C1 segment of cervical spinal cord (tissue), 14 donors: ENCODE measurements around the gene NUP210L.
A peak's percentile ranks its signal among the peaks of the same experiment; 100 is the strongest.
"Not testable (repeated sequence)": the region's sequence is repeated elsewhere in the genome, so short reads cannot be mapped to it uniquely, and the experiment has no call there.

Source experiments
- DNase-seq, 14 donors: peaks; one replicate each; lab custom pipeline; 2025; lab: John Stamatoyannopoulos, UW

NUP210L gene

GRCh38 chr1:153991806-153992205 lies 163.1 kb downstream of the NUP210L start:
- no peak for DNase-seq

DNA sequence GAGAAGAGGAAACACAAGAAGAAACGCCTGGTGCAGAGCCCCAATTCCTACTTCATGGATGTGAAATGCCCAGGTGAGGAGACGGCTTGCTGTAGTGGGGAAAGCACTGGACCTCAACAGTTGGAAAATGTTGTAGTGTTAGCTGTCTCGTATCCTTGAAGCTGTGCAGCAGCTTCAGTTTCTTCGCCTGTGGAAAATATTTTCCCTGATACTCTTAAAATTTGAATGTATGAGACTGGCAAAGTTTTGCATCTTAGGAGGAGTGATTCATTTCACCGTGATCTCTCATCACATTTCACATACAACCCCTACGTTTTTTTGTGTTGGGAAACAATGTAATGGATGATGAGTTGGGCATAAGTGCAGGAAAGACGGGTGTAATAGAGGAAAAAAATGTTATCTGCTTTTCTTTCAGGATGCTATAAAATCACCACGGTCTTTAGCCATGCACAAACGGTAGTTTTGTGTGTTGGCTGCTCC lies 163.7 kb downstream of the NUP210L start:
- no peak for DNase-seq

GRCh38 chr1:153990468-153991150 lies 164.3 kb downstream of the NUP210L start, which contains the start of gene RPS27:
Gene RPS27, plus strand, starts transcription at chr1:153990762. Its CDS starts 35 bp downstream, at chr1:153990797.
- peak; percentile 39 to 96 (median 84) for DNase-seq

- no peak for DNase-seq
Measured at GRCh38 chr1:153987621-153988020, 167.3 kb downstream of the NUP210L start.

GRCh38 chr1:153985941-153986761 lies 168.7 kb downstream of the NUP210L start, which contains the start of gene RAB13:
Gene RAB13, minus strand, starts transcription at chr1:153986339. Its CDS starts 103 bp downstream, at chr1:153986236.
- DNase-seq: peak in 13 of 14 donors; percentile 13 to 87 (median 52)

DNA sequence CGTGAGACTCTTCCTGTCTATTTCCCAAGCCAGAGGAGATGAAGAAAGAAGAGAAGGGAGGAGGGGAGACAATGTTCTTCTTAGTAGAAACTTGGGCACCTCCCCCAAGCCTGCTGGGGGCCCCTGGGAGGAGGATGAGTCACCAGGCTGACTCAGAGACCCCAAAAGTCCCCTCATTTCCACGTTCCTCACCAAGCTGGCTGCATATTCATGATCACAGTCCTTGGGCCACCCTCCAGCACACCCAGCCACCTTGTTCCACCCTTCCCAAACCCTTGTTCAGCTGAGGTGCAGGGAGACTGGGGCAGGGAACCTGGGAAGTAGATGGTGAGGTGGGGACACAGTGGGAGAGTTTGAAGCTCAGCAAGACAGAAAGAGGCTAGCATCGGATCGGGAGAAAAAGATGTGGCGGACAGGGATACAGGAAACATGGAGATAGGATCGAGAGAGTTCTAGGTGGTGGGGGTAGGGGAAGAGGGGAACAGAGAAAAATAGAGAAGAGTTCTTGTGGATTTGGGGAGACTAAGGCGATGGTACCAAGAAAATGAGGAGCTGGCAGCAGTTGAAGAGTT lies 169.4 kb downstream of the NUP210L start:
- DNase-seq: peak in 3 of 14 donors; percentile 26 to 74 (median 31)

DNA sequence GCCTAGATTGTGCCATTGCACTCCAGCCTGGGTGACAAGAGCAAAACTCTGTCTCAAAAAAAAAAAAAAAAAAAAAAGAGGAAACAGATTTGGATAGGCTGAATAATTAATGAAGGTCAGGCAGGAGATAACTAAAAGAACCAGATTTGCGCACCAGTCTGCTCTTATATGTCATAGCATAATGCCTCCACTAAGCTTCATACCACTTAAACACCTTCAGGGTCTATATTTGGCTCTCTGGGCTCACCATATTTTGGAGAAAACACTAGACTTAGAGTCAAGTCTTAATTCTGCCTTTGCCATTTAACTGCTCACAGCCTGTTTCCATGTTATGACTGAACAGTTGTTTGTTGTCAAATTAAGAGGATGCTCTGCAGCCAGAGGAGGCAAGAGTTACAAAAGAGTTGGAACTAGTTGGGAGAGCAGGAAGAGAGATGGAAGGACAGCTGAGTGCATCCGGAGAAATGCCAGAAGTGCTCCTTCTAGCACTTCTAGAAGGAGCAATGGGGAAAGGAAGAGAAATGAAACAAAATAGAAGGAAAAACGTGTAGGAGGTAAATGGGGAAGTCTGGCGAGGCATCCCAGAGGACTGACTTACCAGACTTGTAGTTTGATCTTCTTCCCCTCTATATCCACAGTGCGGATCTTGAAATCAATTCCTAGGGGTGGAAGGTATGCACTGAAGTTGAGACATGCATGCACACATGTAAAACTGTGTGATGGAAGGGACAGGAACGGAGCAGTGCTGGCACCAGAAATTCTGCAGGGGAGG lies 170.6 kb downstream of the NUP210L start:
- DNase-seq: no peak

DNA sequence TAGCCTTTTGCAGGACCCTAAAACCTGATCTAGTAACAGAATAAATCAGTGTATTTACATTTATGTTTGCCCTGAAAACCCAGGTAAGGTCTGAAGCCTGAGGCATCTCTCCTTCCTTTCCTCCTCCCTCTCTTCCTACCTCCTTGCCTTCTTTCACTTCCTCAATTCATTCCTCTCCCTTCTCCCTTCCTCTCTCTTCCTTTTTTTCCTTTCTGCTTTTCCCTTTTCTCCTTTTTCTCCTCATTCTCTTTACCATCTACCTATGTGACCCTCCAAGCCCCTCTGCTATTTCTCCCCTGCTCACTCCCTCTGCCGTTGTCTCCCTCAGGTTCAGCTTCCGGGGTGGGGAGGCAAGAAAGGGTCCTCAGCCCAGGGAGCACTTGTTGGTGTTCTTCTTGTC lies 173.1 kb downstream of the NUP210L start:
- DNase-seq: not testable (repeated sequence)

DNA sequence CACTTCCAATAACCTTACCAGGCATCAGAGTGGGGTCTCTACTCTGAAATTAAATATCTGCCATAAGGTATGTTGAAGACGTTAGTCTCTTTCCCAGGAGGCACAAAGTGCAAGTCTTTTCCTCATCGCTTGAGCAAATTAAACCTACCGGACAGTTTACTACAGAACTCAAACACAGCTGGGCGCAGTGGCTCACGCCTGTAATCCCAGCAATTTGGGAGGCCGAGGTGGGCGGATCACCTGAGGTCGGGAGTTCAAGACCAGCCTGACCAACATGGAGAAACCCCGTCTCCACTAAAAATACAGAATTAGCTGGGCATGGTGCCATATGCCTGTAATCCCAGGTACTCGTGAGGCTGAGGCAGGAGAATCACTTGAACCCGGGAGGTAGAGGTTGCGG lies 175.8 kb downstream of the NUP210L start:
- not testable (repeated sequence) for DNase-seq

DNA sequence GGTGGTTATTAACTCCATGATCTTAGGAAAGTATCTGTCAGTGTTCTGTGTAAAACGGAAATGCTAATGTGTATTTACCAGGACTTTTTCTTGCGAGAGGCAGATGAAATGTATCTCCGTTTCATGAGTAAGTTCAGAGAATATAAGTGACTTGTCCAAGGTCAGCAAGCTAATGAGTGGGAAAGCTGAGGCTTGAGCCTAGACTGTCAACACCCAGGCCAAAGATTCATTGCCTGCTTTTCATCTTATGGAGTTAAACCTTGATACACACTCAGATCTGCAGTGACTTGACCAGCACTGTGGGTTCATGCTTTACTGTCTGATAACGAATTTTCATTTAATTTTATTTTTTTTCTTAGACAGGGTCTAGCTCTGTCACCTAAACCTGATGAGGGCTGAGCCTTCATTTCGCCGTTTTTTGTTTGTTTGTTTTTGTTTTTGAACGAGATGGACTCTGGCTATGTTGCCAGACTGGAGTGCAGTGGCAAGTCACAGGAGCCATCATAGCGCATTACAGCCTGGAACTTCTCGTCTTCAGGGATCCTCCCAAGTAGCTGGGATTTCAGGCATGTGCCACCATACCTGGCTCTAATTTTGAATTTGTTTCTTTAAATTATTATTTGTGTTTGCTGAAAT lies 176.5 kb downstream of the NUP210L start:
- no peak for DNase-seq

DNA sequence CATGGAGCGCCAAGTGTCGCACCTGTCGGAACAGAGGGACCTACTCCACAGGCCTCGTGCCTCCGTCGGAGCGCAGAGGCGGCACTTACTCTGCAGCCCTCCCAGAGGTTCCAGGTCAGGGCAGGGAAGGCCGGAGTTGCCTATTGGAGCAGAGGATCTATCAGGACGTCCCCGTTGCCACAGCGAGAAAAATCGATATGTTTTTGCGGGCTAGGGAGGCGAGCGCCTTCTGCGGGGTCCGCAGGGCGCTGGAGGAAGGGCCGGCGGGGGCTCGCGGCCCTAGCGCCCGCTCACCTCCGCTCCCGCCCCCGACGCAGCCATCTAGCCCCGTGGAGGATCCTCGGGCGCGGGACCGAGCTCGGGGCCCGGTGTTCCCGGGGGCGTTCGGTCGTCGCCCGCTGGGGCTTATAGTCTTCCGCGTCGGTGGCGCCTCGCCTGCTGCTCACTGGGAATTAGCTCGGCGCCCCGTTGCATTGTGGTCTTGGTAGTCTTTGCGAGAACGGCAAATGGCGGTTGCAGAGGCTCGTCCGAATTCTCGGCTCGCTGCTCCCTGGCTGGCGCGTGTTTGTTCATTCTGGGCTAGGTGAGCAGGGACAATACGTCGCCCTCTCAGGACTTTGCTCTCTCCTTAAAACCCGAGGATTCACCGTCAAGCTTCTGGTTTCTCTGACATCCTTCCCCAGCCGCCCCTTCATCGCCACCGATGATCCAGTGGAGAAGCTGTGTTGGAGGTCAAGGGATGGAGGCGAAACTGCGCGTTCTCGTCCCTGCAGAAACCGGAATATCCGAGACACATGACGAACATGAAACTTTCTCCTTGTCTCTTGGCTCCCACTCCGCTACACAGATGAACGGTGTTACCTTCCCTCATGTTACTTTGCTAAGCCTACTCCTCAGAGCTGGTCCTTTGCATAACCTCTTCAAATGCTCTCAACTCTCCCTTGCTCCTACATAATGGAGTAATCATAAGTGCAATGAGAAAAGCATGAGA lies 177.3 kb downstream of the NUP210L start, which contains the start of gene JTB:
JTB (minus strand) TSS at position 425 of the 991 bp plus-strand sequence; CDS start at position 3, 422 bp downstream.
- DNase-seq: peak; percentile 40 to 90 (median 78)

- DNase-seq: peak in 1 of 14 donors; percentile 57
Measured at GRCh38 chr1:153976819-153977249, 178.0 kb downstream of the NUP210L start.

GRCh38 chr1:153973525-153973924 lies 181.3 kb downstream of the NUP210L start:
- no peak for DNase-seq

- no peak for DNase-seq
Measured at GRCh38 chr1:153973071-153973470, 181.8 kb downstream of the NUP210L start.

- DNase-seq: no peak
Measured at GRCh38 chr1:153970346-153970745, 184.5 kb downstream of the NUP210L start.

DNA sequence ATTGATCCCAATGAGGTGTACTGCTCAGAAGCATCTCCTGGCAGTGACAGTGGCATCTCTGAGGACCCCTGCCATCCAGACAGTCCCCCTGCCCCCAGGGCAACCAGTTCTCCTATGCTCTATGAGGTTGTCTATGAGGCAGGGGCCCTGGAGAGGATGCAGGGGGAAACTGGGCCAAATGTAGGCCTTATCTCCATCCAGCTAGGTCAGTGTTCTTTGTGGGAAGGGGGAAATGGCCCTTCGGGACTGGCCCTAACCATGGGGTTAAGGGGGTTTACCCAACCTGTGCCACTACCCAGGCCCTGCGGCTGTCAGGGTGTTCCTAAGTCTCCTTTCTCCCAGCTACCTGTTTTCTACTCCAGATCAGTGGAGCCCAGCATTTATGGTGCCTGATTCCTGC lies 185.9 kb downstream of the NUP210L start:
- DNase-seq: no peak

DNA sequence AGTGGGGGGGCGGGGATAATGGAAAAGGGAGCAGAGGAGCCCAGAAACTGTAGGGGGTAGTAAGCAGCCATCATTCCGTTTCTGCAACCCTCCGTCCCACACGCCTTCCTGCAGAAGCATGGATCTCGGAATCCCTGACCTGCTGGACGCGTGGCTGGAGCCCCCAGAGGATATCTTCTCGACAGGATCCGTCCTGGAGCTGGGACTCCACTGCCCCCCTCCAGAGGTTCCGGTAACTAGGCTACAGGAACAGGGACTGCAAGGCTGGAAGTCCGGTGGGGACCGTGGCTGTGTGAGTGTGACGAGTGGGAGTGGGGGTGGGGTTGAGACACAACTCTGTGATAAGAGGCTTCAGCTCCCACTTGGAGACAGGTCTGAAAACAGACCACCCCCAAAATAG lies 186.5 kb downstream of the NUP210L start:
- DNase-seq: peak in 1 of 14 donors; percentile 27

GRCh38 chr1:153968000-153968363 lies 186.9 kb downstream of the NUP210L start:
- DNase-seq: peak in 1 of 14 donors; percentile 79
